Breast epithelium (tissue), 4 donors: ENCODE results near the gene DRGX. TPM values are rescaled to one million over a fixed set of nuclear protein-coding genes. Genes with fewer than 3 reads are reported as not detected.

ENCODE experiments used
- DNase-seq, 2 donors: peaks; one replicate each; pipeline ENCODE4 v3.0.0-alpha.2; 2019; ENCODE audit warnings: low spot score in 2 of 2
- H3K27ac ChIP-seq, 2 donors: fragments of 200-600 bp; sonication (generic) in 1 of 2; one replicate each; pipeline ENCODE4 v1.5.1; 2016 to 2019; ENCODE audit warnings: mild to moderate bottlenecking in 1 of 2
- H3K27me3 ChIP-seq, 2 donors: fragments of 200-600 bp; sonication (generic) in 1 of 2; one replicate each; pipeline versions ENCODE4 v1.5.1 to v1.6.0; 2017 to 2019; ENCODE audit warnings: control low read depth in 1 of 2, mild to moderate bottlenecking in 1 of 2
- H3K36me3 ChIP-seq: fragments of 200-600 bp; one replicate; pipeline ENCODE4 v1.5.1; 2019
- H3K4me1 ChIP-seq, 2 donors: fragments of 200-600 bp; sonication (generic); one replicate each; pipeline ENCODE4 v1.5.1; 2016 to 2019; ENCODE audit warnings: control low read depth in 1 of 2
- H3K4me3 ChIP-seq, 3 donors: fragments of 200-600 bp; sonication (generic); 1 replicate in 2 of 3; 2 replicates in 1 of 3; pipeline ENCODE4 v1.5.1; 2016 to 2019; ENCODE audit warnings: mild to moderate bottlenecking in 3 of 3, moderate library complexity in 2 of 3
- H3K9me3 ChIP-seq, 2 donors: fragments of 200-600 bp; sonication (generic) in 1 of 2; one replicate each; pipeline ENCODE4 v1.5.1; 2016 to 2019; ENCODE audit warnings: control low read depth in 1 of 2
- CTCF ChIP-seq, 3 donors: fragments of 450-650 bp; IDR thresholded peaks; one replicate each; pipeline ENCODE4 v1.5.1; 2016 to 2017; ENCODE audit warnings: antibody characterized with exemption in 3 of 3, mild to moderate bottlenecking in 3 of 3, moderate library complexity in 3 of 3
- POLR2A ChIP-seq: fragments of 450-650 bp; IDR thresholded peaks from one replicate; pipeline ENCODE4 v1.6.1; 2016; ENCODE audit warnings: antibody characterized with exemption, mild to moderate bottlenecking, moderate library complexity
- POLR2AphosphoS5 ChIP-seq, 3 donors: sonication (generic); formaldehyde crosslinking; IDR thresholded peaks; one replicate each; pipeline ENCODE4 v1.6.1; 2017; ENCODE audit warnings: antibody characterized with exemption in 3 of 3
- intact Hi-C: fragments of 100-400 bp; cut with DNase I; formaldehyde crosslinking; loops from one replicate; pipeline ENCODE4 v1.15.1; 2023; ENCODE audit warnings: low total_unique reads
- total RNA-seq, 3 donors: library from RNA; depleted of rRNA; stranded (reverse); fragments of >200 nt; gene quantifications; one replicate each; pipeline ENCODE4 v1.1.0, GENCODE V29; 2016

The DRGX gene
- total RNA-seq, 3 donors from 2014 or later, result not detected

GRCh38 chr10:49382226-49382625 is 13.7 kb downstream of the DRGX start:
- no peak for TF ChIP-seq POLR2A
- no peak for TF ChIP-seq CTCF (IDR thresholded peaks at IDR 0.05)
- no peak for TF ChIP-seq POLR2AphosphoS5 (IDR thresholded peaks at IDR 0.05)
- no peak overlapping the region for H3K4me3 ChIP-seq
- no peaks in the 10 kb centered on the region for H3K4me1 ChIP-seq
- intact Hi-C loops, result no loop called here
- DNase-seq, result no peak
- peaks cover 0 to 24% of the 10 kb centered on the region in 2 donors for H3K27me3 ChIP-seq
- H3K27ac ChIP-seq, result no peak overlapping the region
- H3K9me3 ChIP-seq, result no peaks in the 10 kb centered on the region
- H3K36me3 ChIP-seq, result no peaks in the 10 kb centered on the region

GRCh38 chr10:49381111-49381900 is 14.6 kb downstream of the DRGX start:
- Histone ChIP-seq H3K27me3 (peaks cover 0 to 18% of the 10 kb centered on the region in 2 donors), H3K4me1 (no peaks in the 10 kb centered on the region), H3K36me3 (no peaks in the 10 kb centered on the region), H3K9me3 (no peaks in the 10 kb centered on the region), H3K27ac (no peak overlapping the region), H3K4me3 (no peak overlapping the region)
- intact Hi-C loops, result no loop called here
- no peak for DNase-seq
- no peak for TF ChIP-seq CTCF (IDR thresholded peaks at IDR 0.05)

- no peaks in the 10 kb centered on the region for H3K36me3 ChIP-seq
- no peak overlapping the region for H3K27ac ChIP-seq
- DNase-seq, result no peak
- peaks cover 0 to 11% of the 10 kb centered on the region in 2 donors for H3K27me3 ChIP-seq
- H3K4me3 ChIP-seq, result no peak overlapping the region
- H3K4me1 ChIP-seq, result no peaks in the 10 kb centered on the region
- intact Hi-C loops, result no loop called here
- no peaks in the 10 kb centered on the region for H3K9me3 ChIP-seq
- TF ChIP-seq CTCF (IDR thresholded peaks at IDR 0.05), result no peak
- TF ChIP-seq POLR2AphosphoS5 (IDR thresholded peaks at IDR 0.05), result no peak
- TF ChIP-seq POLR2A, result no peak
Measured at GRCh38 chr10:49379596-49380410, 16.1 kb downstream of the DRGX start.

GRCh38 chr10:49377256-49377655 is 18.6 kb downstream of the DRGX start:
- H3K4me3 ChIP-seq, result no peak overlapping the region
- no peaks in the 10 kb centered on the region for H3K9me3 ChIP-seq
- H3K36me3 ChIP-seq, result no peaks in the 10 kb centered on the region
- H3K27me3 ChIP-seq, result peaks cover 0 to 3% of the 10 kb centered on the region in 2 donors
- no peak overlapping the region for H3K27ac ChIP-seq
- DNase-seq, result no peak
- no peaks in the 10 kb centered on the region for H3K4me1 ChIP-seq
- intact Hi-C loops, result no loop called here
- TF ChIP-seq CTCF (IDR thresholded peaks at IDR 0.05) (no peak), POLR2A (no peak), POLR2AphosphoS5 (IDR thresholded peaks at IDR 0.05) (no peak)

GRCh38 chr10:49375611-49376010 is 20.3 kb downstream of the DRGX start:
- Histone ChIP-seq H3K9me3 (no peaks in the 10 kb centered on the region), H3K27me3 (no peaks in the 10 kb centered on the region), H3K4me1 (no peaks in the 10 kb centered on the region), H3K27ac (no peak overlapping the region), H3K4me3 (no peak overlapping the region), H3K36me3 (no peaks in the 10 kb centered on the region)
- no peak for DNase-seq
- TF ChIP-seq POLR2AphosphoS5 (IDR thresholded peaks at IDR 0.05) (no peak), CTCF (IDR thresholded peaks at IDR 0.05) (no peak), POLR2A (no peak)
- intact Hi-C loops, result no loop called here
